Posterior cingulate gyrus (tissue), 11 donors: ENCODE results near the gene BIK.

Experiments used
- DNase-seq, 10 donors: peaks; one replicate each; pipeline versions ENCODE4 v3.0.0 to v3.0.0-alpha.2; 2020 to 2021; ENCODE audit warnings: mixed read lengths in 3 of 10
- intact Hi-C: fragments of 100-400 bp; cut with DNase I; formaldehyde crosslinking; loops from one replicate; pipeline ENCODE4 v1.15.1; 2023

BIK gene, protein sequence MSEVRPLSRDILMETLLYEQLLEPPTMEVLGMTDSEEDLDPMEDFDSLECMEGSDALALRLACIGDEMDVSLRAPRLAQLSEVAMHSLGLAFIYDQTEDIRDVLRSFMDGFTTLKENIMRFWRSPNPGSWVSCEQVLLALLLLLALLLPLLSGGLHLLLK

DNA sequence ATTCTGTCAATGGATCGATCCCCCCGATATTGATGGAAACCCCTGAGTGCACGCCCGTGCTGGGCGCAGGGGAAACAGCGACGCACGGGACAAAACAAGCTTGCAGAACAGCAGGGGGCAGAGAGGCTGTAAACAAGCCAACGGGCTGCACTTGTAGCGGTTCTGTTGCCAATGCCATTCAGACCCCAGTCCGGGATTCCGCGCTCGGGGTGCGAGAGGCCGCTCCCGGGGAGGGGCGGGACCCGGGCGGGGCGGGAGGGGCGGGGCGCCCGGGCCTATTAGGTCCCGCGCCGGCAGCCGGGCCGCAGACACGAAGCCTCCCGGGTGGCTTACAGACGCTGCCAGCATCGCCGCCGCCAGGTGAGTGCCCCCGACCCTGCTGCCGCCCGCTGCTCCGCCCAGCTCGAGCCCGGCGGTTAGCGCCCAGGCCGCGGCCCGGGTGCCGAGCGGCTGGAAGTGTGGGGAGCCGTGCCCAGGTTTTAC, at the start of gene BIK:
Gene BIK (plus strand): TSS at position 307 of the 483 bp plus-strand sequence. CDS start 13,273 bp downstream, outside the sequence.
- peak in 3 of 10 donors; percentile 13 to 25 (median 16) for DNase-seq
- intact Hi-C loops: no loop called here

DNA sequence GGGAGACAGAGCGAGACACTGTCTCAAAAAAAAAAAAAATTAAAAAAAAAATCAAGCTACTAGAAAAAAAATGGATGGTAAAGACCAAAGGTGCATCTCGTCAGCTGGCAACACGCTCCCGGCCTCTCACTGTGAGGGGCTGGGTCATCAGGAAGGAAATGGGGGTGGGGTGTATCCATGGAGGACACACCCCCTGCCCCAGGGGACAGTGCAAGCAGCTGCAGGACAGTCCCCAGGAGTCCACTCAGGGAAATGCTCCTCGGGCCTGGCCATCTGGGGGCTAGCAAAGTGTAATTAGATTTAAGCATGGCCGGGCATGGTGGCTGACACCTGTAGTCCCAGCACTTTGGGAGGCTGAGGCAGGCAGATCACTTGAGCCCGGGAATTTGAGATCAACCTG, 44.4 kb upstream of the BIK start:
- DNase-seq: no peak
- intact Hi-C loops: no loop called here

DNA sequence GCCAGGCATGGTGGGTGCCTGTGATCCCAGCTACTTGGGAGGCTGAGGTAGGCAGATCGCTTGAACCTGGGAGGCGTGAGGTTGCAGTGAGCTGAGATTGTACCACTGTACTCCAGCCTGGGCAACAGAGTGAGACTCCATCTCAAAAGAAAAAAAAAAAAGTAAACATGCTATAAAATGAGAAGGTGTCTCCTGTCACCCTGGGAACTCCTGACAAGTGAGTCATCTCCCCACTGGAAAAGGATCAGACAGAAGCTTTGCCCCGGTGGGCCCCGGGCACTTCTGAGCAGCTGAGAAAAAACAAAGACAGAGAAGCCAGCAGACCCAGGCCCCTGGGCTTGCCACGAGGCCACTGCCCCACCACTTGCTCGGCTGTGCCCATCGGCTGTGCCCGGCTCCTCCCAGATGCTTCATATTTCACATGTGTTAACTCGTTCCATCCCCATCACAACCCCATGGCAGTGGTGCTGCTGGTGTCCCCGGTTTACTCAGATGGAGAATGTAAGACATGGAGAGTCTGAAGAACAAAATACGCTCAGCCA, 43.6 kb upstream of the BIK start:
- DNase-seq: no peak
- intact Hi-C loops: no loop called here

DNA sequence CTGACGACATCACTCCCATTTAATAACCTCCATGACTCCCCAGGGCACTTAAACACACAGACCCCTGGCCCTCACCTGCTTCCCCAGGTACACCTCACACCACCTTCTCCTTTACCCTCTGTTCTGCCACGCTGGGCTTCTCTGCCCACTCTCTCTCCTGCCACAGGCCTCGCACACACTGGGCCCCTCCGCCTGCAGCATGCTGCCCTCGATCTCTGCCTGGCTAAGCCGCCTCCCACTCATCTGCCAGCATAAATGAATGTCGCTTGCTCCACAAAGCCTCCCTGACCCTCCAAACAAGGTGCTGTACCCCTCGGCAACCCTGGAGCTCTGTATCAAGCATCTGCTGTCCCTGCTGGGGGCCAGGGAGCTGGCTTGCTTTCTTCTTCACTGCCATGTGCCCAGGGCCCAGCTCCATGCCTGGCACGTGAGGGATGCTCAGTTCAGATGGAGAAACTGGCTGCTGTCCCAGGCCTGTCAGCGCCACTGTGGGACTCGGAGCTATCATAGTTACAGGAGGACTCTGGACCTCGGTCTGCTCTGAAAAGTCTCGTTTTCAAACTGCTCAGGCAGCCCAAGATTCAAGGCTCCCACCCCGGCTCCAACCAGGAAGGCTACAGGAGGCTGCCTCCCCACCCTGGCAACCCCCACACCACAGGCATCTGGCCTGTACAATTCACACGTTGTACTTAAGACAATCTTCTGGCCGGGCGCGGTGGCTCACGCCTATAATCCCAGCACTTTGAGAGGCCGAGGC, 33.3 kb upstream of the BIK start:
- intact Hi-C loops: no loop called here
- DNase-seq: peak in 9 of 10 donors; percentile 16 to 87 (median 36)

DNA sequence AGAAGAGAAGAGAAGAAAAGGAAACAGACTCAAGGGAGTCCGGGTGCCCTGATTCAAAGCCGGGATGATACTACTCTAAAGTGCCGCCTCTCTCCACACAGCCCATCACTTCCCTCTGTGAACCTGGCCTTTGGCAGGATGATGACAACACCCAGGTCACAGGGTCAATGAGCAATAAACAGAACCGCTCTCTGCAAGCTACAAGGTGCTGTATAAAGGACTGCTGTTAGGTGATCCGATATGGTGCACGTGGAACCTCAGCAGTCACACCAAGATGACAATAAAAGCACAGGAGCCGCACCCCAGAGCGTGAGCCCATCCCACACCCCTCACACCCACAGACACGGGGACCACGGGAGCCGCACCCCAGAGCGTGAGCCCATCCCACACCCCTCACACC, 32.0 kb upstream of the BIK start:
- intact Hi-C loops: no loop called here
- no peak for DNase-seq

DNA sequence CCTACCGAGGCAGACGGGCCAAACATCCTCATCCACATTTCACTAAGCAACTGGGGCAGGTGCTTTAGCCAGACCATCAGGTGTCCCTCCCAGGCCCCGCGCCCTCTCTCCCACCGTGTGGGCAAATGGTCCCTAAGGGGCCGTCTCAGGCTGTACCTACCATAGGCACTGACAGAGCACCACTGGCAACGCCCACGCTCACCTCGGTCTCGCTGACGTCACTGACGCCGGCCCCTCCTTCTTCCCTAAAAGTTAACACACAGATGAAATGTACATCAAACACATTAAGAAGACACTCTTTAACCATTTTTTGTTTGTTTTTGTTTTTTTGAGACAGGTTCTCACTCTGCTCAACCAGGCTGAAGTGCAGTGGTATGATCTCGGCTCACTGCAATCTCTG, 30.8 kb upstream of the BIK start:
- DNase-seq: no peak
- intact Hi-C loops: no loop called here

DNA sequence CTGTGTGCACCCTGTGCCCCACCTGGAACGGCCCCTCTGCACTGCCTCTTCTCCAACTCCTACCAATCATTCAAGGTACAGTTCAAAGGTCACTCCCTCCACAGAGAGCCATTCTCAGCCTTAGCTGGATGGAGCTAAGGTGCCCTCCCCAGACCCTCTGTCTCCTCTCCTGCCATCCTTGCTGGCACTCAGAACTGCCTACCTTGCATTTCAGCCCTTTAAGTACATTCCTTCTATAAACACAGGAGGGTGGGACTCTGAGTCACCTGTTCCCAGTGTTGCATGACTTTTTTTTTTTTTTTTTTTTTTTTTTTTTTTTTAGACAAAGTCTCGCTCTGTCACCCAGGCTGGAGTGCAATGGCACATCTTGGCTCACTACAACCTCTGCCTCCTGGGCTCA, 29.9 kb upstream of the BIK start:
- no peak for DNase-seq
- intact Hi-C loops: no loop called here

DNA sequence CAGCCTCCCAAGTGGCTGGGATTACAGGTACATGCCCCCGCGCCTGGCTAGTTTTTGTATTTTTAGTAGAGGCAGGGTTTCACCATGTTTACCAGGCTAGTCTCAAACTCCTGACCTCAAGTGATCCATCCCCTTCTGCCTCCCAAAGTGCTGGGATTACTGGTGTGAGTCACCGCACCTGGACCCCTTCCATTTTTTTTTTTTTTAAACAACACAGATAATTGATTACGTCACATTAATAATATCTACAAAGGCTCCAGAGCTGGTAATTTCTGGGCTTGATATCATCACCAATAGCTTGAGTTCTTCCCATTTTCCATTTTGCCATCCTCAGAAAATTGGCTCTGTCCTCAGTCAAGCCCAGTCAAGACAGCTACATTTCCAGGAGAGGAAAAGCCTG, 28.6 kb upstream of the BIK start:
- intact Hi-C loops: no loop called here
- no peak for DNase-seq

DNA sequence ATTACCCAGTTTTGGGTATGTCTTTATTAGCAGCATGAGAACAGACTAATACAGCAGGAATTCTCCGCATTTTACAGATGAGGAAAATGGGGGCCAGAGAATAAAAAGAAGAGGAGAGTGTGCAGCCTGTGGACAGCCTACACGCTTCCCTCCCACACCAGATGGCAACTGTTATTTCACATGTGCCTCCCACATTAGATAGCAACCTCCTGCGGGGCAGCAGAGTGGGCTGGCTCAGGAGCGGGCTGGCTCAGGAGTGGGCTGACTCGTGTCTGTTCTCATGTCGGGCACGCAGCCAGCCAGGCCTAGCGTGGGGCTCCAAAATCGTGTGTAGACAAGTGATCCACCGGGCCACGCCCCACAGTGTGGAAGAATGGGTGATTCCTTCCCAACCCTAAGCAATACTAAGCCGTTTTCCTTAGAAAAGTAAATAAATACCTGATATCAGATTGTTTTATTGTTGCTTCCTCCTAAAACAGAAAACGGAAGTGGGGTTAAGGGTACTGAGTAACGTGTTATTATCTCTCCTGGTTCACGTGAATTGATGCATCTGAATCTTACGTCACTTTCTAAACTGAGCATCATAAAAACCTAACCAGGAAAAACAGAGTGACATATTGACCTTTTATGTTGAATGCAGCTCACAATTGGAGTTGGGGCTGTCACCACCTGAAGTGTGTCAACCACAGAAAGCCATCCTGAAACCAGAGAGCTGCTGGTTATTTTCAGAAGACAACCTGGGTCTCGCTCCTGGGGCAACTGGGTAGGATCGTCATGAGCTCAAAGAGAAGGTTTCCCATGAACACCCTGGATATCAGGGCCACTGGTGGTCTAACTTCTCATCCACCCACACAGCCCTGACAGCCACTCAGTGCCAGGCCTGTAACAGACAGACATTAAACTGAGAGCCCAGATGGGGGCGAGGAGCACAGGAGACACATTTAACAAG, 24.6 kb upstream of the BIK start:
- intact Hi-C loops: no loop called here

DNA sequence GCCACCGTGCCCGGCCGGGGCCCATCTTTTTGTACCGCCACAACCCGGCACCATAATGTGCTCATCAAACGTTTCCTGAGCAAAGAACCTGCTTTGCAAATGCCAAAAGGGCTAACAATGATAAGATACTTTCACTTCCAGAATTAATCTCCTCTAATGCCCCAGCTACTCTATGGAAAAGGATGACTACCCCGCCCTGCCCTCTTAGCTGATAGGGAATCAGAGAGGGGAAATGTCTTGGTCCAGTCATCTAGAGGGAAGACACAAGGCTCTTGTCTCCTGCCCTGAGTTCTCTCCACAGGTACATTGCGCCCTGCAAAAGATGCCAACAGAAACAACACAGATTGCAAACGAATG, 21.9 kb upstream of the BIK start:
- no peak for DNase-seq
- intact Hi-C loops: loop anchor here (2.0 kb wide), 1 partner anchor 54 kb away; the partner anchor contains the start of gene MCAT

More for the DNA sequence above, 24.6 kb upstream of the BIK start:
- no peak for DNase-seq

DNA sequence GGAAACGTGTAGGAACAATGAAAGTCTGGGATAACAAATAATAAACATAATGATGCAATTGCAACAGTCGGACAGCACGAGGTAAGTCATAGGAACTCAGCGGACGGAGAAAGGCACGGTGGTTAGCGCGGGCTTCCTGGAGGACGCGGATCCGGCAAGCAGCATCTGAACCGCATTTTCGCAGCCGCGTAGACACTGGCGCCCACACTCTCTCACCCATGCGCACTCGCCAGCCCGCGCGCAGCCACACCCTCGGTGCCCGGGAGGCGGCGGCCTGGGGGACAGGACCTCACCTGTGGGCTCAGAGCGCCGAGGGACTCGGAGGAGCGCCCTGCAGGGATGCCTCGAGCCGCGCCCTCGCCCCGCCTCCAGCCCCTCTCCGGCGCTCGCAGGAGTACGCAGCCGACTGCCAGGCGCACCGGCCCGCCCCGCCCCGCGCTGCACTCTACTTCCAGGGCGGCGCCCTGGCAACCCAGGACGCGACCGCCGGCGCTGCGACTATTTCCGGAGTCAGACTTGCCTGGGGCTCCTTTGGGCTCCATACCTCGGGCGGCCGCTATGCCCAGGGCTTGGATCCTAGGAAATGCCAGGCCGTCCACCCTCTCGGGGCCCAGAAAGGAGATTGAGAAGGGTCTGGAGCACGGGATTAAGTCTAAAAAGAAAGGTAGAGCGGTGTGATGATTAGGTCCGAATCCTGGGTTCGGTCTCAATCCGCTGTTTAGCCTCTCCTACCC, 21.4 kb upstream of the BIK start, which contains the start of gene TTLL1:
Gene TTLL1 (minus strand): TSS at position 408 of the 734 bp plus-strand sequence. CDS start 13,805 bp downstream, outside the sequence.
- intact Hi-C loops: loop anchor here (2.0 kb wide), 1 partner anchor 54 kb away; the partner anchor contains the start of gene MCAT
- peak; percentile 75 to 99 (median 89) for DNase-seq

DNA sequence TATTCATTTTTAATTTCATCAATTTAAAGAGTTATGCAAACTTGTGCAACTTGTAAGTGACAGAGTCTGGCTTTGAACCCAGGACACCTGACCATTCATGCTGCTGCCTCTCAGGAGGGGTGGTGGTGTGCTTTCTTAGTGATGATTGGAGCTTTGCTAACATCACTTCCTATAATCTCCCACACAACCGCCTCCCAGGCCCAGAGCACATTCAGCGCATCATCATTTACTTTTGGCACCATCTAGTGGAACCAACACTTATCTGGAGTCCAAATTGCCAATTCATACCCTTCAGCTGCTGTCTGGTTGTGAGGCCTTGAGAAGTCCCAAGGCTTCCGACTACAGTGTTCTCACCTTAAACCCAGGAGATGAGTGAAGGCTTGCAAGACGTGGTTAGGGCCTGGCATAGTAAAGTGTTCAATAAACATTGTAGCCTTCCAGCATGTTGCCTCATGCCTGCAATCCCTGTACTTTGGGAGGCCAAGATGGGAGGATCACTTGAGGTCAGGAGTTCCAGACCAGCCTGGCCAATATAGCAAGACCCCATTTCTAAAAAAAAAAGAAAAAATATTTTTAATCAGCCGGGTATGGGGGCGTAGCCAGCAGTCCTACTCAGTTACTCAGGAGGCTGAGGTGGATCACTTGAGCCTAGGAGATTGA, 20.3 kb upstream of the BIK start:
- DNase-seq: peak in 7 of 10 donors; percentile 36 to 94 (median 45)
- intact Hi-C loops: loop anchor here (1.0 to 5.0 kb wide), 2 partner anchors 223 to 310 kb away; no protein-coding TSS in a partner anchor

DNA sequence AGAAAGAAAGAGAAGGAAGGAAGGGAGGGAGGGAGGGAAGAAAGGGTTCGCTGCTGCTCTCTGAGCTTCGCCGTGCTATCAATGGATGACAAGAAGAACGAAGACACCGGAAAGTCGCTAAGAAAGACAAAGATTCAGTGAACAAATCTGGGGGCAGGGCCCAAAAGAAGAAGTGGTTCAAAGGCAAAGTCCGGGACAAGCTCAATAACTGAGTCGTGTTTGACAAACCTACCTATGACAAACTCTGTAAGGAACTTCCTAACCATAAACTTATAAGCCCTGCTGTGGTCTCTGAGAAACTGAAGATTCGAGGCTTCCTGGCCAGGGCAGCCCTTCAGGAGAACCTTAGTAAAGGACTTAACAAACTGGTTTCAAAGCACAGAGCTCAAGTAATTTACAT, 18.5 kb upstream of the BIK start:
- intact Hi-C loops: loop anchor here (5.0 kb wide), 1 partner anchor 225 kb away; no protein-coding TSS in a partner anchor
- DNase-seq: no peak

DNA sequence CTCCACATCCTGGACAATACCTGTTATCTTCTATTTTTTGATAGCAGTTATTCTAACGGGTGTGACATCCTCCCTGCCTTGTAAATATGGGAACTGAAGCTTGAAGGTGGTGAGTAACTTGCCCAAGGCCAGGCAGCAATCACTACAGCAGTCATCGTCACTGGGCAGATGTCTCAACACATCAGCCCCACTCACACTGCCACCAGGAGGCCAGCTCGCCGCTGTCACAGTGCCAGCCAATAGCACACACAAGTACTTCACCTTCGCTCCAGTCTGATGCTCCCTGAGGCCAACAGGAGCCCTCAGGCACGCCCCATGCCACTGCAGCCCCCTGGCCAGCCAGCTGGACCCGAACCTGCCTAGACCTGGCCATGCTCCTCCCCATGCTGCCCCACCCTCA, 16.5 kb upstream of the BIK start:
- DNase-seq: no peak
- intact Hi-C loops: loop anchor here (5.0 kb wide), 1 partner anchor 227 kb away; no protein-coding TSS in a partner anchor

DNA sequence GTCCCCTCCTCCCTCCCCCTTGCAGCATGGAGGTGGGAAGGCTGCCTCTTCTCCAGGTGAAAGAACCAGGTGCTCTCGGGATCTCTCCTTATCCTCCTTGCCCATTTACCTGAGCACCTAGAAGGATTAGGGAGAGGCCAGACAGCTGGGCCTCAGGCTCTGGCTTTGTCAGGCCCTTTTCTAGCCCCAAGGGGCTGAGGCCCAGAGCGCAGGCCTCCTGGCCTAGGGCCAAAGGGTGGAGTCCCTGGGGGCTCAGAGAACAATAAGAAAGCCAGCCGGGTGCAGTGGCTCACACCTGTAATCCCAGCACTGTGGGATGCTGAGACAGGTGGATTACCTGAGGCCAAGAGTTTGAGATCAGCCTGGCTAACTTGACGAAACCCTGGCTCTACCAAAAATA, 16.0 kb upstream of the BIK start:
- DNase-seq: no peak
- intact Hi-C loops: loop anchor here (5.0 kb wide), 1 partner anchor 227 kb away; no protein-coding TSS in a partner anchor

DNA sequence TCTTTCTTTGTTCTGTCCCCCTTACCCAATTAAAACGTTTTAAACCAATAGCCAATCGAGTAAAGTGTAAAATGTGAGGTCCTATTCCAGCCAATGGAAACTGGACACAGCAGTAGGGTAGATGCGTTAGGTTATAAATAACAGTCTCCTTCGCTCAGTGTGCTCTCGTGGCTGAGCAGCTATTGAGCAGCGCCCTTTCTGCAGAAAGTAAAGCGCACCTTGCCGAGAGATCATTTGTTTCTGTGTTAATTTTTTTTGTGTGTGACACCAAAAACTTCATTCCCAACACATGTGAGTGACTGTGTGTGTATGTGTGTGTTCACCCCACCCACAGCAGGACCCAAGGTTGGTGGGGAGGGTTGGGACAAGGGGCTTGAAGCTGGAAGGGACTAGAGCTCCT, 14.1 kb upstream of the BIK start:
- intact Hi-C loops: no loop called here

DNA sequence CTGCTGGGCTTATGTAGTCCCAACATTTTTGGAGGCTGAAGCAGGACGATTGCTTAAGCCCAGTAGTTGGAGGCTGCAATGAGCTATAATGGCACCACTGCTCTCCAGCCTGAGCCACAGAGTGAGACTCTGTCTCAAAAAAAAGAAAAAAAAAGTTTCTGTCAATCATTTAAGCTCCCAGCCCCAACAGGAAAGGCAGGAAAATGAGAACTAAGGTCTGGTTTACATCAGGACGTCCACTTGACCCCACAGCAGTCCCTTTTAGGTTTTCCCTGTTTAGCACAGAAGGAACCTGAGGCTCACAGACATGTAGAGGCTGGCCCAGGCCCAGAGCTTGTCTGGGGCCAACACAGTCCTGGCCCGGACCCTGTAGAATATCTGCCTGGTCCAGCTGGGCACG, 12.2 kb upstream of the BIK start:
- no peak for DNase-seq

More for the DNA sequence above, 14.1 kb upstream of the BIK start:
- no peak for DNase-seq

DNA sequence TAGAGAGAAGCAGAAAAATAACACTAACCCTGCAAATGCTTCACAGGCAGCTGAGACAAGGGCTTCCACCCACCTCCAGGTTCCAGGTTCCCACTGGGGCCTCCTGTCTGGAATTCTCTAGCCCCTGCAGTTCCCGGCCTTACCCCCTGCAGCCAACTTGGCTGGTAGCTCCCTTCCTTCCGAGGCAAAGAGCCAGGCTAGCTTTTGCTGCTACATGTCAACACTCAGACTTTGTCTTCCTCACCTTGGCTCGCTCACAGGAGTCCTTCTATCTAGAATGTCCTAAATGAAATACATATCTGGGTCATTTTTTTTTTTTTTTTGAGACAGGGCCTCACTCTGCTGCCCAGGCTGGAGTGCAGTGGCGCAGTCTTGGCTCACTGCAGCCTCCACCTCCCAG, 11.5 kb upstream of the BIK start:
- DNase-seq: no peak
- intact Hi-C loops: no loop called here

More for the DNA sequence above, 12.2 kb upstream of the BIK start:
- intact Hi-C loops: no loop called here

DNA sequence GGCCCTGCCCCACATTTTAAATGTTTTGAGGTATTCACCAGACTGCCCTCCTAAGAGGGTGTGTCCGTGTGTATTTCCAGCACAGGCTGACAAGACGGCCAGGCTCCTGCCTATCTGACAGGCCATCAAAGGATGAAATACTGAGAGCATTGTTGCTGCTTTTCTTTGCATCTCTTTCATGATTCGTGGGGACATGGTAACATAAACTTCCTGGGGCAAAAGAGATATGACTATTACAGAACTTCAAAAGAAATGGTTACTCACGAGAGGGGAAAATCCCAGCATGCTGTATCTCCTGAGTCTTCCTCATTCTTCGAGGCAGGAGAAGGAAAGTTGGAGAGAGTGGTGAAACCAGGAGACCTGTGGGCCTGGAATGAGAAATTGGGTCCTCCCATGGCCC, 10.3 kb upstream of the BIK start:
- no peak for DNase-seq

More for the DNA sequence above, 10.3 kb upstream of the BIK start:
- intact Hi-C loops: no loop called here
